Activated gamma-delta T cell treated with Interleukin-2 at 50 U/mL for 16 hours (primary cell): Measurements from ENCODE around the gene ITPR2.

Experiments
- DNase-seq: peaks from one replicate; pipeline ENCODE4 v3.0.0-alpha.2; 2020

The ITPR2 gene

DNA sequence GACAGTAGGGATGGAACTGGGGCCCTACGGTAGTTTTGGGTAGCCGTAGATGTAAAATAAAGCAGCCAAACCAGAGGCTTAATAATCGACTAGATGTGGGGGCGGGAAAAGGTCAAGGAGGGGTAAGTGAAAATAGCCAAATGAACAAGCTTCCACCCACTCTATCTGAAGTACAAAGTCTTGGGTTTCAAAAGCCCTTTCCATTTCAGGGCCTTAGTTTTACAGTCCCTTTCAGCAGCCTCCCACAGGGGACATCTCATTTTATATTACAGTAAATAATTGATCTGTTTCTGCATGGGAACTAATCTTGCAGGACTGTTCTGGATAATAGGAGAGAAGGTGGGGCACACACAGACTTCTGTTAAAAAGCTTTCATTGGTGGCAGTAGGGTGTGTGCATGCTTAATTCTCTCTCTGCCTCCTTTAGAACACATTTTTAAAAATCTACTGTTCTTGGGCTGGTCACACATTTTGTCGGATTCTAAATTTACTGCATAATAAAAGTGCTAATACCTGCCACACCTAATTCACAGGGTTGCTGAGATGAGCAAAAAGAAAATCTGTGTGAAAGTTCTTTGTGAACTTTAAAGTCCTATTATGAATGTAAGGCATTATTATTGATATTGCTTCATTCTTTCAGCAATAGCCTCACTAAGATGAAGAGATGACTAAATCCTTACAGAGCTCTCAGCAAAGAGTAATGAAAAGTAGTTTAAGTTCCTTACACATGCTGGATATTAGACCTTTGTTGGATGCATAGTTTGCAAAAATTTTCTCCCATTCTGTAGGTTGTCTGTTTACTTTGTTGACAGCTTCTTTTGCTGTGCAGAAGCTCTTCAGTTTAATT is 104.6 kb downstream of the ITPR2 start:
- DNase-seq = no peak

DNA sequence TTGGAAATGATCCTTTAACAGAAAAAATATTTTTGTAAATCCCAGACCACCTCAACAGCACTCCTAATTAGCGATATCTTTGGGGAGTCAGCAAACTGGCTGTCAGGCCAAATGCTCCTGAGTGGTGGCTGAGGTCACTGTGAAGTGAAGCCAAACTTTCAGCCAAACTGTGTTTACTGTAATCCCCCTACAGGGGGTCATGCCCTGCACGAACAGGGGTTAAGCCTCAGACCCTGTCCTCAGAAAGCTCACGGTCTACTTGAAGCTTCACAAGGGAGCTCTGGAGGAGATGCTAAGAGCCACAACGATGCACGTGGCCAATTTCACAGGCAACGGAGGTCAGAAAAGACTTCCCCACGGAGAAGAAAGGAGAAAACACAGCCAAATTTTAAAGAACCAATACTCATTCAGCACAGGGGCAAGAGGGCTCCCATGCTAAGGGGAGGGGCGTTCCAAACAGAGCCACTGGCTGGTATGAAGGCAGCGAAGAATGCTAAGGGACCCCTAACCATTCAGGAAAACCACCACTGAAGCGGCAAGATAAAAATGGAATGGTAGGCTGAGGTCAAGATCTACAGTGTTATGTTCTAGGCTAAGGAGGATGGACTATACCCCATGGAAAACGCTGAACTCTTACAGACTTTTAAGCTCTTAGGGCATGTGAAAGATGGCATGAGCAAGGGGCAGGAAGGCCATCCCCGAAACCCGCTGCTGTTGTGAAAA is 105.4 kb downstream of the ITPR2 start:
- no peak for DNase-seq

DNA sequence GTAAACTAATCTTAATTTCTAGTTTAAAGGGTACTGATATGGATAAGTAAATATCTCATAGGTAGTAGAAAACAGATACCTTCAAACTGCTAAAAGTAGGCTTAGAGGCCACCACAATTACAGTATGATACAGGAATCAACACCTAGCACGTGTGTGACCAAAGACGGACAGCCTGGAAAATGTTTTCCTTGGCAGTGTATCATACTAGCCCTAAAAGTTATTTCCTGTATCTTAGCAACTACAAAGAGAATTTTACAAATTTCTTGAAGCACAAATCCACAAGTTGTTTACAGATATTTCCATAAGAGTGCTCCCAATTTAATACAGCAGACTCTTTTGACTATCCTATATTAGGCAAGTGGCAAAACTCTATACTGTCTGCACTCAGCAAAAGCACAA is 106.0 kb downstream of the ITPR2 start:
- DNase-seq = no peak

DNA sequence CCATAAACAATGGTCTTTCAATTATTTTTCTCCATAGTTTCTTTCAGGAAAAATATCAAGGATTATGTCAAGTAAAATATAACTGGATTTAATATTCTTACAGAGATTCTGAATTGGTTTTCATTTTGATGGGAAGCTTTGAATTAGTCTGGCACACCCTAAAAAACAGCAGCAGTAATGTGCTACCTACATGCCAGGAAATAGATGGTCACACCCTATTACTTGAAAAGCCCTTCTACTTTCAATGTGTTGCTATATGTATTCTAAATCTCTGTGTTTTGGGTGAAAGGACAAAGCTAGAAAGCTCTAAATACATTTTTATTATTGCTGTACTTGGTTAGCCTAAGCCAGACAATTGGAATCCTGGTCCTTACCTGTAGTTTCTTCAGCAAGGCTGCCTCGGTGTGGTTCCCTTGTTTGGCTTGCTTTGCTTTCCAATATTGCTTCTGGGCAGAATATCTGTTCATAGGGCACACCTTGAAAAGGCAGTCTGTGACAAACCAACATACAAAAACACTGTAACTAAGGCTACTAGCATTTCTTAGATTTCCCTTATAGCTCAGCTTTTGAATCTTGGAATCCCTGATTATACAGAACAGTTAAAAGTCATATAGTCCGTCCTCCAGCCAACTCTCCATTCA is 107.6 kb downstream of the ITPR2 start:
- no peak for DNase-seq

DNA sequence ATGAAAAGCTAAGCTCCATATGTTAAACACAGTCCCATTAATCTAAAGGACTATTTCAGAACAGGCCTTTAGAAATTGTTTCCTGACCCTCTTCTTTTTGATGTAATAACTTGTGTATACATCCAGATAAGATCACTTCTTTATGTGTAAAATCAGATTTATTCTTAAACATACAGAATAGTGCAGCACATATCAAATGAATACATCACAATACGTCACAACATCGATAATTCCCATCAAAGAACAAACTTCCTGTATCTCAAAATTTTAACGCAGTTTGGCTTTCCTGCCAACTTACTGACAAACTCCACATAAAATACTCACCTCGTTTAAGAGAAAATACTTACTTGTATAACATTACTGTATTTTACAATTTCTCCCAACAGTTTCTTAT is 108.7 kb downstream of the ITPR2 start:
- DNase-seq = no peak

DNA sequence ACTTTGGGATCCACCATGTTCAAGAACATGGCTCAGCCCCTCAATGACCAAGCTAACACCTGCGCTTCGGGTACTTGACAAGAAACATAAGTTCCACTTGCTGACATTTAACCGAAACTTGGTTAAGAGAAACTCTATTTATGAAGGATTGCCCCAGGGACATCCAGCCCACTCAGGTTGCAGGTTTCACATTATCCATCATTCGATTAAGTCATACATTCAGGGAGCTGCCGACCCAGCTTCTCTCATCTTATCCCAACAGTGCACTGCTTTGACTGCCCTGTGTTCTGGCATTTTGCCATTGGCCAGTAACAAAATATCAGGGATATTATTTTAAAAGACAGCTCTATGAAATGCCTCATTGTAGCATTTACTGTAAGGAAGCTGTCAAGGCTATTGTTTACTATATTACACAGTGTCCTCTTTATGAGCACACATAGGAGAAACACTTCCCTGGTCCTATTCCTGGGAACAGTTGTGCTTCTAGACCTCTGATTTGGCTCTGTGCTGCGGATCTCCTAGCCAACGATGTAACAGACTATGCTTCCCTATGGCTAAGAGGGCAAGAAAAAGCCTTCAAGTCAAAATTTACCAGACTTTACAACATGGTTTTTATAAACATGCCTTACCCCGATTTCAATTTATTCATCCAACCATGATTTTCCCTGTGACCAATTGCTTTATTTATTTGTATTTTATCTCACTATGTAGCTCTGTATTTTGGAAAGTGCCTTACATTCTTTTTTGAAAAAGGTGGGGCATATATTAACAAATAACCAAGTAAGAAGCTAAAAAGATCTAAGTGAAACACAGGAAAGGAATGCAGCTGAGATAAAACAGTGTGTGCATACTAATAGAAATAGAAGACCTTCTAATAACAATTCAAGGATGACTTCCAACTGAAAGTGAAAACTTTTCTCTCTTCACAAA is 109.3 kb downstream of the ITPR2 start:
- DNase-seq = no peak

DNA sequence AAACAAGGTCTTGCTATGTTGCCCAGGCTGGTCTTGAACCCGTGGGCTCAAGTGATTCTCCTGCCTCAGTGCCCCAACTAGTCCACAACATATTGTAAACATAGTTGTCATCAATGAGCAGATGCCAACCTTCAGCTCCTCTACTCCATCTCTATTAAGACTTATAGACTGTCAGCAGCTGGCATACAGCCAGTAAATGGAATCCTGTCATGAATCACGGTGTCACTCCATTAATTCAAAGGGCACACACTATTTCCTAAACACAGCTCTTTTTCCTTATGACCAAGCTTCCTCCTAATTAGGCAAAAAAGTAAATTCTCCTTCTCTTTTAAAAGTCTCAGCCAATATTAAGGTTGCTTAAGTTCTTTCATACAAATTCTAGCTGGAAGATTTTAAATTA is 111.2 kb downstream of the ITPR2 start:
- no peak for DNase-seq

DNA sequence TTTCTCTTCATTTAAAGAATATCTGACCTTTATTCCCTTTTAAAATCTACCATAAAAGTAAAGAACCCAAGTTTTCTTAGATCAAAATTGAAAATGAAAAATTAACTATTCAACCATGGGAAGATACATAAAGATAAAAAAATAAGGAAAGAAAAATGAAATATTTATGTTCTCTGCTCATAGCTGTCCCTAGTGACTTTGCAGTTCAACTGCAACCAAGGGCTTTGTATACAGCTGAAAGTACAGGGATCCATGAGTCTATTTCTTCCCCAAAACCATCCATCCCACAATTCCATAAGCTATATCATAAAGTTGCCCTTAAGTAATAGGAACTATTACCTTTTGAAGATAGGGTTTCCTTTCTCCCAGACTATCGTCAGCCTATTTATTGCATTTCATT is 113.1 kb downstream of the ITPR2 start:
- DNase-seq = no peak

DNA sequence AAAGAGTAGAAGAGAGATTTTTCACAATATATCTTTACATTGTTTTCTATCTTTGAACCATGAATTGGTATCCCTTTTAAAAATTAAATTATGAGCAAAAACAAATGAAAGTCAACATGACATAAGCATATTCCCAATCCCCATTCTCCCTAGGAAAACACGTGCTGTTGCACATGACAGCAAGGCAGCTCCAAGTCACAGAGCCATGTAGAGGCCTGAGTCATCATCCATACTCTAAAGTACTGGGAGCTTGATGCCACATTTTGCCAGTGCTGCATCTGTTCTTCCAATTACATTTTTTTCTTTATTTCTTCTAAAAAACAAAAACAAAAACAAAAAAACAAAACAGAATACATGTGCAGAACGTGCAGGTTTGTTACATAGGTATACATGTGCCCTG is 115.2 kb downstream of the ITPR2 start:
- DNase-seq = no peak

DNA sequence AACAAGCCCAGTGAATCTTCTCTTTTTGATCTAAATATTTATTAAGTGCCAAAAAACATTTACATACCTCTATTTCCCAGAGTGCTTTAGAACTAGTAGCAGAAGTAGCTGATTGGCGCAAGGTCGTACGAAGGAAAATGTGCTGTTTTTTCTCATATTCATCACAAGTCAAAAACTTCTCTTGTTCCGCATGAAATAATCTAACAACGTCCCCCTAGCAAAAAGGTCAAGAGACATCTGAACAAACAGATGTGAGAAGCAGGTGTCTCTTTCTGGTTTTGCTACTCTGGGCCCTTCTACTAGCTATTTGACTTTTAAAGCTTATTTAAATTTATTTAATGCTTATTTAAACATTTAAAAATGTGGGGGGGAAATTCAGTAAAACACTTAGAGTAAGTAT is 117.8 kb downstream of the ITPR2 start:
- no peak for DNase-seq

DNA sequence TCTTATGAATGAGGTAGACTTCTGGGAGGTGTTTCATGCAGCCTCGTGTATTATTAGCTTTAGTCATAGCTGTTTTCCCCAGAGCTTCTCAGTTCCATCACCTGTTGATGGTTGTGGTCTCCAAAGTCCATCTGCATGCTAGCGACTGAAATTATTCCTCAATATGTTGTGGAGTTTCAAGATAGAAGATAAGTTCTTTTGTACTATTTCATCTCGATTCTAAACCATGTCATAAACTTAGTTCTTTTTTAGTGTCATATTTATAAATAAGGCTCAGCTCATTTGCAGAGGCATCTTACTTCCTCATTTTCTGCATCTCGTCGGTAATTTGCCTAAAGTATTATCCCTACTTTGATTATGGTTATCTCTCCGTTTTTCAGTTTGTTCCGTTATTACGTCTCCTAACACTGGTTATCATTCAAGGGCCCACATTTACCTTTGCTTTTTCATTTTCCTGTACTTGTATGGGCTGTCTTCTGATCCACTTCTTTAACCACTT is 119.1 kb downstream of the ITPR2 start:
- DNase-seq = no peak

DNA sequence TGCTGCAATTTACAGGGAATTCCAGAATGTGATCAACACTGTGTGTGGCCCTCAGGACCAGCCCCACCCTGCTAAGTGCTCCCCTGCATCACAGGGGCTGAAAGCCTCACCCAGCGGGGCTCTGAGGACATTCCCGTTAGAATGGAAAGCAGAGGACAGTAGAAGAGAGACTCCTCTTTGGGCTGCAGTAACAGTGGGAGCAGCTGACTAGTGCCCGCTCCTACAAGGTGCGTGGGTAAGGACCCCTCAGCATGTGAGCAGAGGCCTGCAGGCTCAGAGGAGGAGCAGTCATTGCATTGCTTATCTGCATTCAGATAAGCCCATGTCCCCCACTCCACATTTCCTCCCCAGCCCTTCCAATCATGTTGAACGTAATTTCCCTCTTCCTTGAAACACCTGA is 120.1 kb downstream of the ITPR2 start:
- no peak for DNase-seq

DNA sequence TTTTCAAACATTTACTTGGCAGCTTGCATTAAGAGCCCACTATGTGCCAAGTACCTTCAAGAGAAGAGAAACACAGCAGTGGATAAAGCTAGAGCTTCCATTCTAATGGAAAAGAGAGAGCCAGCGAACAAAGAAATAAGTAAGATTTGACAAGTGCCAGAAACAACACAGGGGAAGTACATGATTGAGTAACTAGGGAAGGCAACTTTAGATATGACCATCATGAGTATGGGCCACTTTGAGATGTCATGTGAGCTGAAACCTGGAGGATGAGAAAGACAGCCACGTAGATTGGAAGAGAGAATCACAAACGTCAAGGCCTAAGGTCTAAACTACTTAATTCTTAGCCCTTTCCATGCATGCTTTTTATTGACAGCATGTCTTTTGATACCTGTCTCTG is 121.4 kb downstream of the ITPR2 start:
- no peak for DNase-seq

DNA sequence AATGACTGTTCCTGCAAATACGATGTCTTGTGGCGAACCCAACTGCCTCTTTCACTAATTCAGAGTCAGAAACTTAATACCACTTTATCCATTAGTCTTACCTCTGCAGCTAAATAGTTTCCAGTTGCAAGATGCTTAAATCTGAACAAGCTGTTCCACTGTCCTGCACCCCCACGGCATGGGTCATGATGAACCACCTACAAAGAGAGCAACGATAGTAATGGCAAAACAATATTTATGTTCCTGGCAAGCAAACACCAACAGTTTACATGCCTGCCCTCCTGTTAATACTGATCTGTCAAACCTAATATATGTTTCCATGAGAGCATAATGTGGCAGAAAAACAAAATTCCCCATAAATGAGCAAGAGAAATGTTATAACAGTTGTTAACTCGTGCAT is 121.9 kb downstream of the ITPR2 start:
- DNase-seq = no peak

DNA sequence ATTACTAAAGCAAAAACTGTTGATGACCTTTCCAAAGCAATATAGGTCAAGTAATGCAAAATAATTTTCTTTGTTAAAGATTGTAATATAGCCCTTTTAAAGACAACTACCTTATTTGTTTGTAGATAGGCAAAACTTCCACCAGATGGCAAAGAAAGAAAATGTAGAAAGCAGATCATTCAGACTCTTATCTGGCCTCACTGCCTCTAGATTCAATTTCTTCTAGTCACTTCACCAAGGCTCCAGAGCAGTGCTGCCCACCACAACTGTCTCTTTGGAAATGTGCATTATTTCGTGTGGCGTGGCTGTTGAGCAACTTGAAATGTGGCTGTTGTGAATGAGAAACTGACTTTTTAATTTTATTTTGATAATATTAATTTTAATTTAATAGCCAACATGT is 127.1 kb downstream of the ITPR2 start:
- no peak for DNase-seq

DNA sequence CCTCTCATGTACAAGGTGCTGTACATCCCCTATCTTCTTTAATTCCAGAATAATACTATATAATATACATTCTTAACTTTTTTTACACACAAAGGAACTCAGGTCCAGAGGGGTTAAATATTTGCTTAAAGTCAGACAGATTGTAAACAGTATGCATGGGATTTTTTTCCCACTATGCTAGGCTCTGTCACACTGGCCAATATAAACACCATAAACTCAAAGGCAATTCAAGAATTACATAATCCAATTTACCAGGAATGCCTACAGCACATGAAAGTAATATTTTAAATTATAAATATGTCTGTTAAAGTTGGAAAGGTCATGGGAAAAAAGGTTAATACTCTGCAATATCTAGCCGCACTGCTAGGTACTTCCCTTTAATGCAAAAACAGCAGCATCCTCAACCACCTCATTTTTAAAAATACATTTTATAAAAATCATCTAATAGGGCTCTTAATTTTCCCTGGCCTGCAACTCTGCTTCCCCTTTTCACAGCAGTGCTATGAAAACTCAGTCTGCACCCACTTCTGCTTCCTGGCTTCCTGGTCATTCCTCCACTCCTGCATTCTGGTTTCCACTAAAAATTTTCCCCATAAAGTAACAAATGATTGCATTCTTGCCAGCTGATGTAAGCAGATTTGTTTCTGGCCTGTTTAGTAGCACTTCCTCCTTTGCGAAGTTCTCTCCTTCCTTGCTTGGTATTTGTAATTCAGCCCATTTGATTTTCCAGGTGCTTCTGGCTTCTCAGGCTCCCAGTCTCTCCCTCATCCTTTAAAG is 128.1 kb downstream of the ITPR2 start:
- DNase-seq = no peak

DNA sequence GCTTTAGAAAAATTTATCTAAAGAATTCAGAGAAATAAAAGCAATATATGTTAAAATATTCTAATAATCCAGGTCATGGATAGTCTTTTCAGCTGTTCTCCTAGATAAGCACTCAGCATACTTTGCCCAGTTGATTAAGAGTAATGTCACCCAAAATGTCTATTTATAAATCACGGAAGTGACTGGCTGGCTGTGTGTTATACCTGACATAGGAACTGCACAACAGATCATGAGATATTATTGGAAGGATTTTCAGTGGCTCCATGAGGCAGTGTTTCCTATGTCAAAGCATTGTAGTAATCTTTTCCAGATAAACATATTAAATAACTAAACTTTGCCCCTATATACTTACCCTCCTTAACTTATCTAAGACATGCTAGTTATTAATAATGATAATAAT is 128.8 kb downstream of the ITPR2 start:
- DNase-seq = no peak

DNA sequence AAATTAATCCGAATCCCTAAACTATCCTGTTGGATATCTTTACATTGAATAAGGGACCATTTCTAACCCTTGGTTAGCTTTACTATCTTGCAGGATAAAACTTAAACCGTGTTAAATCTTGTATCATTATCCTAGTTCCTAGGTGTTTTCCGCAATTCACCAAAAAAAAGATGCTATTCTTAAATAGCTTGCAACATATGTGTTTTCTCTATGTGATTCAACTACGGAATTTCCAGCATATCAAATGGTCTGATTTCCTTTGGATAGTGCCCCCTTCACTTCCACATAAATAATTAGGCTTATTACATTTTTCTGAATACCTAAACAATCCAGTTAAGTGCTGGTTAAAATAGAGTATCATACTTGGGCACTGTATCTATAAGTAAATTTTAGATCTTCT is 130.3 kb downstream of the ITPR2 start:
- DNase-seq = no peak

DNA sequence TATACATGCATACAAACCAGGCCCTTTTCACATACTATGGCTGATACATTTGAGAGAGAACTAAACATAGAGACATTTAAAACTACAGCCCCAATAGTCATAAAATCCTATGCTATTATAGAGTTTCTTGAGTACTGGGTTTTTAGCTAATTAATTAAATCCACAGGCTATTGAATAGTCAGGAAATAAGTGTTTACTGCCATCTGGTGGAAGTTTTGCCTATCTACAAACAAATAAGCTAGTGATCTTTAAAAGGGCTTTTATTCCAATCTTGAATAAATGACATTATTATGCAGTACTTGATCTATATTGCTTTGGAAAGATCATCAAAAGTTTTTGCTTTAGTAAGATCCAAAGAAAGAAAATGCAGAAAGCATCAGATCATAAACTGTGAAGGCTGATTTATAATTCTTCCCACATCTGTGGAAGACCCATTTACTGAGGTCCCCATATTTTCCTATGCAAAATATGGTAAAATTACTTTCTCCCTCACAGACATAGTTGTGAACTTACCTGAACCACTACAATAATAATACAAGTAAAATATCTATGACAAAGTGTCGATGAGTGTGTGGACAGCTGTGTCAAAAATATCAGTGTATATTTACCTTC is 131.3 kb downstream of the ITPR2 start:
- DNase-seq = no peak

DNA sequence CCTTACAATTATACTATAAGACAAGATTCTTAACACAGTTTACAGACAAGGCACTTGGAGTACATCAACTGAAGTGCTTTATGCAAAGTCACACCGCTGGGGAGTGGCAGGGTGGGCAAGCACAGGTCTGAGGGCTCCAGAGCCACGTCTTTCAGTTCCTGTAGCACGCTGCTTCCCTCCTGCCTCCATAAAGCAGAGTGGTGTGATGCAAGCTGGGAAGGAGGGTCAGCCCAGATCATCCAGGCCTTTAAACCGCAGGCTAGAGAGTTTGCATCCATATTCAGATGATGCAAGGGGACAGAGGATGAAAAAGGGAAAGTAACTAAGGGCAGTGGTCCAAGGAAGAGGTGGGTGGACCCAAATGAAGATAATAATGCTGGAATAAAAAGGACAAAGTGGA is 132.6 kb downstream of the ITPR2 start:
- no peak for DNase-seq

DNA sequence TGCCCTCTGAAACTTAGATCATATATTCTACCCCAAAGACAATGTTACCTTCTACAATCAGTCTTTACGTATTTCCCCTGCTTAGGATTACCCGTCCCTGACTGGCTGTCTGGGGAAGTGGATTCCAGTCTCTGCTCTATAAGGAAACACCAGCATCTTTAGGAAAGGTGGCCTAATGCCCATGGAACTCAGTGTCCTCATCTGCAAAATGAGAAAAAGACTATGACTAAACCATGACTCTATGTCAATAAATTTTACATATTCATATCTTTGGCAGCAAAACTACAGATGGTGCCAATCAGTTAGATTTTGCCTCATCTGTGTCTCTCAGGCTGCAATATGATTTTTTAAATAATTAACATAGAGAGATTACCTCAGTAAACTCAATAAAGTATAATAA is 133.8 kb downstream of the ITPR2 start:
- no peak for DNase-seq

DNA sequence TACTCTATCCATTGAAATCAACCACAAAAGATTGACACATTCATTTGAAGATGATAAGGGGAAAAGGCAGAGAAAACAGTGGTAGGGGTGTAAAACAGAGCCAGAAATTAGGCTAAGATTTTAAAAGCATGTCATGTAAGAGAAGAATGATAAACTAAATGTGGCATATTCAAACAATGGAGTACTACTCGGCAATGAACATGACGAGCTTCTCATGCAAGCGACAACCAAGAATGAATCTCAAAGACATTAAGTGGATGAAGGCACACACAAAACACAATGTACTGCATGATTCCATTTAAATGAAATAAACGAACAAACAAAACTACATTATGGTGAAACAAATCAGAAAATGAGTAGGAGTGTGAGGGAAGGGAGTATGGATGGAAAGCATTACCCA is 134.8 kb downstream of the ITPR2 start:
- no peak for DNase-seq
